K562 (cell line): Measurements from ENCODE around the gene PIP5K1B. TPM values are rescaled to one million over a fixed set of nuclear protein-coding genes. Genes with fewer than 3 reads are reported as not detected.

Source experiments
- ARID1B ChIP-seq: fragments of 450-650 bp; IDR thresholded peaks from 2 replicates; pipeline ENCODE4 v1.6.1; 2016; ENCODE audit warnings: antibody characterized with exemption, mild to moderate bottlenecking, inconsistent platforms
- DPF2 ChIP-seq: fragments of 450-650 bp; IDR thresholded peaks from 2 replicates; pipeline ENCODE4 v1.6.1; 2016
- EGR1 ChIP-seq: fragments of 450-650 bp; conservative IDR thresholded peaks from 2 replicates; pipeline ENCODE4 v1.6.1; 2017; ENCODE audit warnings: mild to moderate bottlenecking
- JUND ChIP-seq, 2 experiments: IDR thresholded peaks; 2 replicates in 1 of 2; 3 replicates in 1 of 2; pipeline ENCODE4 v1.6.1; 2011; ENCODE audit warnings: borderline replicate concordance in 2 of 2, low read depth in 2 of 2, low read length in 2 of 2, improper control_type of control experiment in 1 of 2, missing biosample characterization in 1 of 2, missing genetic modification characterization in 1 of 2, missing genetic modification reagents in 1 of 2
- KAT7 ChIP-seq: sonication (generic); formaldehyde crosslinking; IDR thresholded peaks from 2 replicates; pipeline ENCODE4 v1.8.0; 2022; ENCODE audit warnings: missing genetic modification reagents, mild to moderate bottlenecking, borderline replicate concordance
- MTA1 ChIP-seq: fragments of 450-650 bp; IDR thresholded peaks from 2 replicates; pipeline ENCODE4 v1.6.1; 2017; ENCODE audit warnings: borderline replicate concordance
- PHF20 ChIP-seq: fragments of 450-650 bp; IDR thresholded peaks from 2 replicates; pipeline ENCODE4 v1.6.1; 2018; ENCODE audit not compliant: partially characterized antibody
- SAFB ChIP-seq: fragments of 200-400 bp; formaldehyde crosslinking; IDR thresholded peaks from 2 replicates; pipeline ENCODE4 v1.6.1; 2017; ENCODE audit warnings: low read depth, low read length, borderline replicate concordance
- ZBTB8A ChIP-seq: fragments of 450-650 bp; IDR thresholded peaks from 2 replicates; pipeline ENCODE4 v1.6.1; 2018; ENCODE audit warnings: mild to moderate bottlenecking, moderate library complexity; ENCODE audit not compliant: partially characterized antibody
- ZNF324 ChIP-seq: fragments of 250-450 bp; sonication (Bioruptor Pico); IDR thresholded peaks from 2 replicates; pipeline ENCODE4 v1.4.0; 2020; ENCODE audit warnings: mild to moderate bottlenecking
- ZSCAN29 ChIP-seq: fragments of 450-650 bp; IDR thresholded peaks from 2 replicates; pipeline ENCODE4 v1.6.1; 2017
- polyA plus RNA-seq, 8 experiments: library from polyadenylated mRNA; depleted of rRNA in 4 of 8; stranded (reverse) in 5 of 8; unstranded in 3 of 8; fragments of >200 nt; fragmentation: Nextera tagmentation in 2 of 8; fragmentation: Illumina TruSeq in 1 of 8; extraction: Ambion mirVana in 2 of 8; extraction: Trizol in 1 of 8; gene quantifications; 2 replicates each; pipeline versions ENCODE4 v1.2.1 to v1.2.3, GENCODE V29; 2011 to 2014; ENCODE audit warnings: inconsistent platforms in 1 of 8, missing spikeins in 1 of 8
- total RNA-seq, 7 experiments: library from RNA; depleted of rRNA in 6 of 7; stranded (reverse); fragments of >200 nt in 6 of 7; fragmentation: Illumina TruSeq in 2 of 7; extraction: Trizol in 2 of 7; gene quantifications; 2 replicates each; pipeline versions ENCODE4 v1.2.1 to v1.2.3, GENCODE V29; 2011 to 2021; ENCODE audit warnings: low replicate concordance in 1 of 7
- TF ChIP-seq, protein P1 (sequence below): fragments of 250-450 bp; sonication (Bioruptor Pico); IDR thresholded peaks from 2 replicates; pipeline ENCODE4 v1.9.0; 2021; ENCODE audit warnings: mild to moderate bottlenecking, inconsistent platforms
- TF ChIP-seq, protein P2 (sequence below), 2 experiments: fragments of 450-650 bp; conservative IDR thresholded peaks; 2 replicates each; pipeline ENCODE4 v1.6.1; 2017; ENCODE audit warnings: mild to moderate bottlenecking in 2 of 2, moderate library complexity in 2 of 2
- TF ChIP-seq, protein P3 (sequence below), 2 experiments: fragments of 450-650 bp in 1 of 2; sonication (generic) in 1 of 2; formaldehyde crosslinking in 1 of 2; IDR thresholded peaks in 1 of 2; conservative IDR thresholded peaks in 1 of 2; 2 replicates each; pipeline versions ENCODE4 v1.6.1 to v1.8.1; 2016 to 2023; ENCODE audit warnings: mild to moderate bottlenecking in 2 of 2, moderate library complexity in 2 of 2, inconsistent platforms in 1 of 2, missing genetic modification reagents in 1 of 2
- TF ChIP-seq, protein P4 (sequence below): sonication (generic); formaldehyde crosslinking; IDR thresholded peaks from 2 replicates; pipeline ENCODE4 v1.8.0; 2023; ENCODE audit warnings: mild to moderate bottlenecking, missing genetic modification reagents
- TF ChIP-seq, protein P5 (sequence below): fragments of 250-450 bp; sonication (Bioruptor Pico); IDR thresholded peaks from 2 replicates; pipeline ENCODE4 v1.6.1; 2021; ENCODE audit warnings: mild to moderate bottlenecking

Gene PIP5K1B
- total and polyA plus RNA-seq, 9 of the 15 experiments (the other 6 are each of a cell fraction or from before 2014, with no cell fraction given), result 3.1 to 12.9 (median 7.4) TPM

DNA sequence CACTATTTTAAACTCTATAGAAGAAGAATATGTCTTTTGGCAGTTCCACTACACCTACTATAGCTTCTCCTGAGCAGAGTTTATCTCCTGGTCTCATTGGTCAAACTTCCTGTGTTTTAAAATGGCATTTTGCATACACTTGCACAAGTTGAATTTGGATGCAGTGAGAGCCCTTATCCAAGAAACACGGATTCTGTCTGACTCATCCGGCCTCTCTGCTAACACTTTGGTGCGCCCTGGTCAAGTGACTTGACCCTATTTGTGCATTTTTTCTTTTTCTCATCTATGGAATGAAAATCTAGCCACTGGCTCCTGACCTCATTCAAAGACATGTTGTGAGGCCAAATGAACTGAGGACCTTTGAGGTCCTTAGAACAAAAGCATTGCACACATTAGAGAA lies 20.0 kb downstream of the PIP5K1B start (continued):
- TF ChIP-seq EGR1 (no peak), KAT7 (no peak), ZNF324 (CRISPR knock-in tag) (no peak), ARID1B (0 out of 2 replicates have a peak, but pooled peaks have one; percentile 18), ZBTB8A (no peak), PHF20 (no peak), MTA1 (no peak), ZSCAN29 (no peak), SAFB (no peak), DPF2 (peak; percentile 38; the same call in 1 of the 2 replicates), JUND (IDR thresholded peaks at IDR 0.05; ENCODE audit: borderline replicate concordance, low read depth, low read length) (peak; percentile 70; the same call in 1 of the 2 replicates), JUND (tag; IDR thresholded peaks at IDR 0.05; ENCODE audit: borderline replicate concordance, low read depth, low read length) (peak; percentile 56; the same call in 1 of the 3 replicates)
- TF ChIP-seq, protein P1, sequence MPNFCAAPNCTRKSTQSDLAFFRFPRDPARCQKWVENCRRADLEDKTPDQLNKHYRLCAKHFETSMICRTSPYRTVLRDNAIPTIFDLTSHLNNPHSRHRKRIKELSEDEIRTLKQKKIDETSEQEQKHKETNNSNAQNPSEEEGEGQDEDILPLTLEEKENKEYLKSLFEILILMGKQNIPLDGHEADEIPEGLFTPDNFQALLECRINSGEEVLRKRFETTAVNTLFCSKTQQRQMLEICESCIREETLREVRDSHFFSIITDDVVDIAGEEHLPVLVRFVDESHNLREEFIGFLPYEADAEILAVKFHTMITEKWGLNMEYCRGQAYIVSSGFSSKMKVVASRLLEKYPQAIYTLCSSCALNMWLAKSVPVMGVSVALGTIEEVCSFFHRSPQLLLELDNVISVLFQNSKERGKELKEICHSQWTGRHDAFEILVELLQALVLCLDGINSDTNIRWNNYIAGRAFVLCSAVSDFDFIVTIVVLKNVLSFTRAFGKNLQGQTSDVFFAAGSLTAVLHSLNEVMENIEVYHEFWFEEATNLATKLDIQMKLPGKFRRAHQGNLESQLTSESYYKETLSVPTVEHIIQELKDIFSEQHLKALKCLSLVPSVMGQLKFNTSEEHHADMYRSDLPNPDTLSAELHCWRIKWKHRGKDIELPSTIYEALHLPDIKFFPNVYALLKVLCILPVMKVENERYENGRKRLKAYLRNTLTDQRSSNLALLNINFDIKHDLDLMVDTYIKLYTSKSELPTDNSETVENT, result no peak
- TF ChIP-seq, protein P2, sequence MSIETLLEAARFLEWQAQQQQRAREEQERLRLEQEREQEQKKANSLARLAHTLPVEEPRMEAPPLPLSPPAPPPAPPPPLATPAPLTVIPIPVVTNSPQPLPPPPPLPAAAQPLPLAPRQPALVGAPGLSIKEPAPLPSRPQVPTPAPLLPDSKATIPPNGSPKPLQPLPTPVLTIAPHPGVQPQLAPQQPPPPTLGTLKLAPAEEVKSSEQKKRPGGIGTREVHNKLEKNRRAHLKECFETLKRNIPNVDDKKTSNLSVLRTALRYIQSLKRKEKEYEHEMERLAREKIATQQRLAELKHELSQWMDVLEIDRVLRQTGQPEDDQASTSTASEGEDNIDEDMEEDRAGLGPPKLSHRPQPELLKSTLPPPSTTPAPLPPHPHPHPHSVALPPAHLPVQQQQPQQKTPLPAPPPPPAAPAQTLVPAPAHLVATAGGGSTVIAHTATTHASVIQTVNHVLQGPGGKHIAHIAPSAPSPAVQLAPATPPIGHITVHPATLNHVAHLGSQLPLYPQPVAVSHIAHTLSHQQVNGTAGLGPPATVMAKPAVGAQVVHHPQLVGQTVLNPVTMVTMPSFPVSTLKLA (conservative IDR thresholded peaks at IDR 0.05), result no peak
- TF ChIP-seq, protein P3, sequence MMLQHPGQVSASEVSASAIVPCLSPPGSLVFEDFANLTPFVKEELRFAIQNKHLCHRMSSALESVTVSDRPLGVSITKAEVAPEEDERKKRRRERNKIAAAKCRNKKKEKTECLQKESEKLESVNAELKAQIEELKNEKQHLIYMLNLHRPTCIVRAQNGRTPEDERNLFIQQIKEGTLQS (IDR thresholded peaks at IDR 0.05), result peak; percentile 53; the same call in 1 of the 2 replicates
- TF ChIP-seq, protein P3 (CRISPR knock-in tag; conservative IDR thresholded peaks at IDR 0.05), result no peak
- TF ChIP-seq, protein P4, sequence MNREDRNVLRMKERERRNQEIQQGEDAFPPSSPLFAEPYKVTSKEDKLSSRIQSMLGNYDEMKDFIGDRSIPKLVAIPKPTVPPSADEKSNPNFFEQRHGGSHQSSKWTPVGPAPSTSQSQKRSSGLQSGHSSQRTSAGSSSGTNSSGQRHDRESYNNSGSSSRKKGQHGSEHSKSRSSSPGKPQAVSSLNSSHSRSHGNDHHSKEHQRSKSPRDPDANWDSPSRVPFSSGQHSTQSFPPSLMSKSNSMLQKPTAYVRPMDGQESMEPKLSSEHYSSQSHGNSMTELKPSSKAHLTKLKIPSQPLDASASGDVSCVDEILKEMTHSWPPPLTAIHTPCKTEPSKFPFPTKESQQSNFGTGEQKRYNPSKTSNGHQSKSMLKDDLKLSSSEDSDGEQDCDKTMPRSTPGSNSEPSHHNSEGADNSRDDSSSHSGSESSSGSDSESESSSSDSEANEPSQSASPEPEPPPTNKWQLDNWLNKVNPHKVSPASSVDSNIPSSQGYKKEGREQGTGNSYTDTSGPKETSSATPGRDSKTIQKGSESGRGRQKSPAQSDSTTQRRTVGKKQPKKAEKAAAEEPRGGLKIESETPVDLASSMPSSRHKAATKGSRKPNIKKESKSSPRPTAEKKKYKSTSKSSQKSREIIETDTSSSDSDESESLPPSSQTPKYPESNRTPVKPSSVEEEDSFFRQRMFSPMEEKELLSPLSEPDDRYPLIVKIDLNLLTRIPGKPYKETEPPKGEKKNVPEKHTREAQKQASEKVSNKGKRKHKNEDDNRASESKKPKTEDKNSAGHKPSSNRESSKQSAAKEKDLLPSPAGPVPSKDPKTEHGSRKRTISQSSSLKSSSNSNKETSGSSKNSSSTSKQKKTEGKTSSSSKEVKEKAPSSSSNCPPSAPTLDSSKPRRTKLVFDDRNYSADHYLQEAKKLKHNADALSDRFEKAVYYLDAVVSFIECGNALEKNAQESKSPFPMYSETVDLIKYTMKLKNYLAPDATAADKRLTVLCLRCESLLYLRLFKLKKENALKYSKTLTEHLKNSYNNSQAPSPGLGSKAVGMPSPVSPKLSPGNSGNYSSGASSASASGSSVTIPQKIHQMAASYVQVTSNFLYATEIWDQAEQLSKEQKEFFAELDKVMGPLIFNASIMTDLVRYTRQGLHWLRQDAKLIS (CRISPR knock-in tag), result no peak
- TF ChIP-seq, protein P5, sequence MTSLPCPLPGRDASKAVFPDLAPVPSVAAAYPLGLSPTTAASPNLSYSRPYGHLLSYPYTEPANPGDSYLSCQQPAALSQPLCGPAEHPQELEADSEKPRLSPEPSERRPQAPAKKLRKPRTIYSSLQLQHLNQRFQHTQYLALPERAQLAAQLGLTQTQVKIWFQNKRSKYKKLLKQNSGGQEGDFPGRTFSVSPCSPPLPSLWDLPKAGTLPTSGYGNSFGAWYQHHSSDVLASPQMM, result no peak
- TF ChIP-seq, all 486 proteins: peak for 6
